K562 (cell line): ENCODE measurements around the gene STK32C. TPM values are rescaled to one million over a fixed set of nuclear protein-coding genes. Genes with fewer than 3 reads are reported as not detected.

Source experiments
- ATF7 ChIP-seq: fragments of 450-650 bp; IDR thresholded peaks from 2 replicates; pipeline ENCODE4 v1.7.1; 2014; ENCODE audit warnings: mild to moderate bottlenecking, moderate library complexity
- CBX1 ChIP-seq: sonication (generic); IDR thresholded peaks from 2 replicates; pipeline ENCODE4 v1.6.1; 2016; ENCODE audit warnings: antibody characterized with exemption, low read depth, mild to moderate bottlenecking
- ETV1 ChIP-seq: fragments of 450-650 bp; conservative IDR thresholded peaks from 2 replicates; pipeline ENCODE4 v1.6.1; 2016; ENCODE audit warnings: missing genetic modification characterization, control low read depth, low read depth, missing compliant biosample characterization
- FOXJ3 ChIP-seq: sonication (generic); formaldehyde crosslinking; IDR thresholded peaks from 2 replicates; pipeline ENCODE4 v1.4.0; 2020; ENCODE audit warnings: mild to moderate bottlenecking, missing genetic modification reagents
- HDAC1 ChIP-seq, 2 experiments: fragments of 450-650 bp; IDR thresholded peaks; 2 replicates each; pipeline ENCODE4 v1.6.1; 2016 to 2017; ENCODE audit warnings: inconsistent platforms in 1 of 2, mild to moderate bottlenecking in 1 of 2, moderate library complexity in 1 of 2
- HDAC2 ChIP-seq: fragments of 450-650 bp; IDR thresholded peaks from 2 replicates; pipeline ENCODE4 v1.6.1; 2016; ENCODE audit warnings: mild to moderate bottlenecking
- HDAC3 ChIP-seq: fragments of 450-650 bp; IDR thresholded peaks from 2 replicates; pipeline ENCODE4 v1.6.1; 2018; ENCODE audit warnings: borderline replicate concordance, mild to moderate bottlenecking, moderate library complexity; ENCODE audit not compliant: partially characterized antibody
- HMGN3 ChIP-seq: IDR thresholded peaks from 2 replicates; pipeline ENCODE4 v1.6.1; 2011; ENCODE audit warnings: borderline replicate concordance, low read depth, mild to moderate bottlenecking, mixed read lengths, low read length; ENCODE audit not compliant: insufficient read length; ENCODE audit errors: extremely low read depth
- MITF ChIP-seq: IDR thresholded peaks from 2 replicates; pipeline ENCODE4 v1.6.1; 2014; ENCODE audit warnings: antibody characterized with exemption
- MTA1 ChIP-seq: fragments of 450-650 bp; IDR thresholded peaks from 2 replicates; pipeline ENCODE4 v1.6.1; 2017; ENCODE audit warnings: borderline replicate concordance
- NBN ChIP-seq: fragments of 450-650 bp; IDR thresholded peaks from 2 replicates; pipeline ENCODE4 v1.6.1; 2016; ENCODE audit warnings: low read depth, mild to moderate bottlenecking
- NFE2L1 ChIP-seq: fragments of 450-650 bp; IDR thresholded peaks from 2 replicates; pipeline ENCODE4 v1.6.1; 2016; ENCODE audit warnings: missing genetic modification characterization, low read depth, mild to moderate bottlenecking, missing compliant biosample characterization, moderate library complexity, borderline replicate concordance
- NFIC ChIP-seq: fragments of 450-650 bp; IDR thresholded peaks from 2 replicates; pipeline ENCODE4 v1.6.1; 2017; ENCODE audit warnings: mild to moderate bottlenecking, inconsistent platforms
- NRF1 ChIP-seq, 2 experiments: fragments of 450-650 bp; IDR thresholded peaks in 1 of 2; conservative IDR thresholded peaks in 1 of 2; 2 replicates each; pipeline ENCODE4 v1.6.1; 2014; ENCODE audit warnings: mild to moderate bottlenecking in 2 of 2
- PHF8 ChIP-seq: fragments of 200-600 bp; sonication (generic); IDR thresholded peaks from 2 replicates; pipeline ENCODE4 v1.6.1; 2012; ENCODE audit warnings: mixed run types, mild to moderate bottlenecking, inconsistent platforms, low read length, moderate library complexity, borderline replicate concordance
- POLR2G ChIP-seq: fragments of 200-400 bp; formaldehyde crosslinking; IDR thresholded peaks from 2 replicates; pipeline ENCODE4 v1.6.1; 2017; ENCODE audit warnings: low read depth, mild to moderate bottlenecking, antibody characterized with exemption, low read length, moderate library complexity
- RB1 ChIP-seq: fragments of 450-650 bp; IDR thresholded peaks from 2 replicates; pipeline ENCODE4 v1.6.1; 2017; ENCODE audit warnings: low read depth, mild to moderate bottlenecking
- SRSF3 ChIP-seq: fragments of 200-400 bp; formaldehyde crosslinking; IDR thresholded peaks from 2 replicates; pipeline ENCODE4 v1.6.1; 2016; ENCODE audit warnings: mild to moderate bottlenecking, low read length, moderate library complexity; ENCODE audit not compliant: insufficient read depth
- YBX1 ChIP-seq: fragments of 450-650 bp; IDR thresholded peaks from 2 replicates; pipeline ENCODE4 v1.7.1; 2016; ENCODE audit warnings: mild to moderate bottlenecking
- ZBTB5 ChIP-seq: fragments of 450-650 bp; IDR thresholded peaks from 2 replicates; pipeline ENCODE4 v1.6.1; 2017; ENCODE audit warnings: antibody characterized with exemption
- ZHX1 ChIP-seq: fragments of 150-350 bp; conservative IDR thresholded peaks from 2 replicates; pipeline ENCODE4 v1.6.1; 2014; ENCODE audit warnings: low read length
- ZNF140 ChIP-seq: fragments of 250-450 bp; sonication (Bioruptor Pico); IDR thresholded peaks from 2 replicates; pipeline ENCODE4 v1.8.0; 2021; ENCODE audit warnings: moderate library complexity, mild to moderate bottlenecking, inconsistent platforms
- ZNF23 ChIP-seq: fragments of 250-450 bp; sonication (Bioruptor Pico); IDR thresholded peaks from 2 replicates; pipeline ENCODE4 v1.4.0; 2020; ENCODE audit warnings: mild to moderate bottlenecking
- ZNF263 ChIP-seq: sonication (generic); formaldehyde crosslinking; IDR thresholded peaks from 2 replicates; pipeline ENCODE4 v1.8.0; 2022; ENCODE audit warnings: mild to moderate bottlenecking, missing genetic modification reagents, borderline replicate concordance
- polyA plus RNA-seq, 8 experiments: library from polyadenylated mRNA; depleted of rRNA in 4 of 8; stranded (reverse) in 5 of 8; unstranded in 3 of 8; fragments of >200 nt; fragmentation: Nextera tagmentation in 2 of 8; fragmentation: Illumina TruSeq in 1 of 8; extraction: Ambion mirVana in 2 of 8; extraction: Trizol in 1 of 8; gene quantifications; 2 replicates each; pipeline versions ENCODE4 v1.2.1 to v1.2.3, GENCODE V29; 2011 to 2014; ENCODE audit warnings: inconsistent platforms in 1 of 8, missing spikeins in 1 of 8
- total RNA-seq, 7 experiments: library from RNA; depleted of rRNA in 6 of 7; stranded (reverse); fragments of >200 nt in 6 of 7; fragmentation: Illumina TruSeq in 2 of 7; extraction: Trizol in 2 of 7; gene quantifications; 2 replicates each; pipeline versions ENCODE4 v1.2.1 to v1.2.3, GENCODE V29; 2011 to 2021; ENCODE audit warnings: low replicate concordance in 1 of 7

Gene STK32C
- total and polyA plus RNA-seq, 9 of the 15 experiments (the other 6 are each of a cell fraction or from before 2014, with no cell fraction given): 1.5 to 20.9 (median 6.5) TPM

GRCh38 chr10:132307823-132308586, at the start of gene STK32C (continued):
- no peak for TF ChIP-seq ZNF140 (CRISPR knock-in tag)
- TF ChIP-seq RB1: peak; percentile 45; the same call in 1 of the 2 replicates
- TF ChIP-seq SRSF3: no peak
- peak; percentile 57; the same call in 1 of the 2 replicates for TF ChIP-seq PHF8
- no peak for TF ChIP-seq NFIC
- TF ChIP-seq MITF: no peak
- no peak; the same call in 1 of the 2 replicates for TF ChIP-seq POLR2G
- peak; percentile 24 for TF ChIP-seq HMGN3
- peak; percentile 21; the same call in 1 of the 2 replicates for TF ChIP-seq ATF7
- TF ChIP-seq ZHX1: no peak
- TF ChIP-seq FOXJ3 (CRISPR knock-in tag): no peak
- no peak for TF ChIP-seq HDAC3
- TF ChIP-seq HDAC1 (IDR thresholded peaks at IDR 0.05): peak in 1 of 2 experiments; percentile 39; a peak in 1 of 4 replicates
- no peak for TF ChIP-seq MTA1
- TF ChIP-seq HDAC2: no peak
- no peak for TF ChIP-seq YBX1
- TF ChIP-seq NFE2L1: no peak
- TF ChIP-seq ETV1: no peak
- no peak for TF ChIP-seq NBN
- TF ChIP-seq NRF1 (conservative IDR thresholded peaks at IDR 0.05 in 1 of 2, IDR thresholded peaks at IDR 0.05 in 1 of 2): peak in 1 of 2 experiments; percentile 70; a peak in 1 of 4 replicates
- TF ChIP-seq ZNF263 (CRISPR knock-in tag): no peak
- TF ChIP-seq ZNF23 (CRISPR knock-in tag): no peak
- TF ChIP-seq CBX1: no peak
- TF ChIP-seq ZBTB5: no peak
